ENCODE measurements around the gene C1orf105. TPM values are rescaled to one million over a fixed set of nuclear protein-coding genes. Genes with fewer than 3 reads are reported as not detected.

Gene C1orf105
- total and polyA plus RNA-seq, 2 of the 13 experiments (the other 11 are each of a cell fraction or from before 2014, with no cell fraction given) = 0.15 to 0.45 TPM

DNA sequence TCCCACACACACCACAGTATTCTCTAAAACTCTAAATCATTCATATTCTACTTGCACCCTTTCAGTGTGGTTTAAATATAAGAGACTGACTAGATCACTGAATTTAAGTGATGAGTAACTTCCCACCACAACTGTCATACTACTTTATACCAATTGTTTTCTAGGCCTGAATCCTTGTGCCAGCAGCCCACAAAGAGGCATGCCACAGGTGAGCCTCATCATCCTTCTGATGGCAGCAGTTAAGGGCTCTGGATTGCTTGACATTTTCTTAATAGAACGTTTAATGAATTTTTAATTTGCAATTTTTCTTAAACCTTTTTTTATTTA, 9.6 kb downstream of the C1orf105 start:
- POLR2A ChIA-PET = no interaction called here
- no peak for TF ChIP-seq POLR2A (IDR thresholded peaks at IDR 0.05; ENCODE audit: insufficient read depth in 1 of 2, low read depth in 2 of 2, low read length in 2 of 2)
- TF ChIP-seq FOXO1 (CRISPR knock-in tag; IDR thresholded peaks at IDR 0.05) = no peak
- no peak for TF ChIP-seq POGZ (CRISPR knock-in tag; IDR thresholded peaks at IDR 0.05)
- TF ChIP-seq, protein P1, sequence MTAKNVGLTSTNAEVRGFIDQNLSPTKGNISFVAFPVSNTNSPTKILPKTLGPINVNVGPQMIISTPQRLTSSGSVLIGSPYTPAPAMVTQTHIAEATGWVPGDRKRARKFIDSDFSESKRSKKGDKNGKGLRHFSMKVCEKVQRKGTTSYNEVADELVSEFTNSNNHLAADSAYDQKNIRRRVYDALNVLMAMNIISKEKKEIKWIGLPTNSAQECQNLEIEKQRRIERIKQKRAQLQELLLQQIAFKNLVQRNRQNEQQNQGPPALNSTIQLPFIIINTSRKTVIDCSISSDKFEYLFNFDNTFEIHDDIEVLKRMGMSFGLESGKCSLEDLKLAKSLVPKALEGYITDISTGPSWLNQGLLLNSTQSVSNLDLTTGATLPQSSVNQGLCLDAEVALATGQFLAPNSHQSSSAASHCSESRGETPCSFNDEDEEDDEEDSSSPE (CRISPR knock-in tag; IDR thresholded peaks at IDR 0.05) = no peak
- TF ChIP-seq MAFK (conservative IDR thresholded peaks at IDR 0.05 in 1 of 2, IDR thresholded peaks at IDR 0.05 in 1 of 2; ENCODE audit: low read length in 2 of 2) = no peak
- TF ChIP-seq ZNF569 (CRISPR knock-in tag; IDR thresholded peaks at IDR 0.05; ENCODE audit: borderline replicate concordance) = no peak
- TF ChIP-seq, protein P2, sequence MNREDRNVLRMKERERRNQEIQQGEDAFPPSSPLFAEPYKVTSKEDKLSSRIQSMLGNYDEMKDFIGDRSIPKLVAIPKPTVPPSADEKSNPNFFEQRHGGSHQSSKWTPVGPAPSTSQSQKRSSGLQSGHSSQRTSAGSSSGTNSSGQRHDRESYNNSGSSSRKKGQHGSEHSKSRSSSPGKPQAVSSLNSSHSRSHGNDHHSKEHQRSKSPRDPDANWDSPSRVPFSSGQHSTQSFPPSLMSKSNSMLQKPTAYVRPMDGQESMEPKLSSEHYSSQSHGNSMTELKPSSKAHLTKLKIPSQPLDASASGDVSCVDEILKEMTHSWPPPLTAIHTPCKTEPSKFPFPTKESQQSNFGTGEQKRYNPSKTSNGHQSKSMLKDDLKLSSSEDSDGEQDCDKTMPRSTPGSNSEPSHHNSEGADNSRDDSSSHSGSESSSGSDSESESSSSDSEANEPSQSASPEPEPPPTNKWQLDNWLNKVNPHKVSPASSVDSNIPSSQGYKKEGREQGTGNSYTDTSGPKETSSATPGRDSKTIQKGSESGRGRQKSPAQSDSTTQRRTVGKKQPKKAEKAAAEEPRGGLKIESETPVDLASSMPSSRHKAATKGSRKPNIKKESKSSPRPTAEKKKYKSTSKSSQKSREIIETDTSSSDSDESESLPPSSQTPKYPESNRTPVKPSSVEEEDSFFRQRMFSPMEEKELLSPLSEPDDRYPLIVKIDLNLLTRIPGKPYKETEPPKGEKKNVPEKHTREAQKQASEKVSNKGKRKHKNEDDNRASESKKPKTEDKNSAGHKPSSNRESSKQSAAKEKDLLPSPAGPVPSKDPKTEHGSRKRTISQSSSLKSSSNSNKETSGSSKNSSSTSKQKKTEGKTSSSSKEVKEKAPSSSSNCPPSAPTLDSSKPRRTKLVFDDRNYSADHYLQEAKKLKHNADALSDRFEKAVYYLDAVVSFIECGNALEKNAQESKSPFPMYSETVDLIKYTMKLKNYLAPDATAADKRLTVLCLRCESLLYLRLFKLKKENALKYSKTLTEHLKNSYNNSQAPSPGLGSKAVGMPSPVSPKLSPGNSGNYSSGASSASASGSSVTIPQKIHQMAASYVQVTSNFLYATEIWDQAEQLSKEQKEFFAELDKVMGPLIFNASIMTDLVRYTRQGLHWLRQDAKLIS (CRISPR knock-in tag; IDR thresholded peaks at IDR 0.05) = no peak
- no peak for TF ChIP-seq ZSCAN12 (CRISPR knock-in tag; IDR thresholded peaks at IDR 0.05)
- TF ChIP-seq, protein P3, sequence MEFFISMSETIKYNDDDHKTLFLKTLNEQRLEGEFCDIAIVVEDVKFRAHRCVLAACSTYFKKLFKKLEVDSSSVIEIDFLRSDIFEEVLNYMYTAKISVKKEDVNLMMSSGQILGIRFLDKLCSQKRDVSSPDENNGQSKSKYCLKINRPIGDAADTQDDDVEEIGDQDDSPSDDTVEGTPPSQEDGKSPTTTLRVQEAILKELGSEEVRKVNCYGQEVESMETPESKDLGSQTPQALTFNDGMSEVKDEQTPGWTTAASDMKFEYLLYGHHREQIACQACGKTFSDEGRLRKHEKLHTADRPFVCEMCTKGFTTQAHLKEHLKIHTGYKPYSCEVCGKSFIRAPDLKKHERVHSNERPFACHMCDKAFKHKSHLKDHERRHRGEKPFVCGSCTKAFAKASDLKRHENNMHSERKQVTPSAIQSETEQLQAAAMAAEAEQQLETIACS (CRISPR knock-in tag; IDR thresholded peaks at IDR 0.05) = no peak
- TF ChIP-seq, protein P4, sequence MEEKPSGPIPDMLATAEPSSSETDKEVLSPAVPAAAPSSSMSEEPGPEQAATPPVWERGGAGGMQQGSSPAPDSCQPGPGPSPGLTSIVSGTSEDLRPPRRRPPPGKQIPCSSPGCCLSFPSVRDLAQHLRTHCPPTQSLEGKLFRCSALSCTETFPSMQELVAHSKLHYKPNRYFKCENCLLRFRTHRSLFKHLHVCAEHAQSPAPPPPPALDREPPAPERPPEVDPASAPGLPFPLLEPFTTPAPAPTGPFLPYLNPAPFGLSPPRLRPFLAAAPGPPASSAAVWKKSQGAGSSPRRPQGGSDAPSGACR (CRISPR knock-in tag; IDR thresholded peaks at IDR 0.05) = no peak
- BruUV-seq (replicated peaks) = no TSS peak
- no peak overlapping the region for H3K4me2 ChIP-seq (ENCODE audit: low read depth, low read length)
- no peaks in the 10 kb centered on the region for H3K36me3 ChIP-seq (replicated peaks in 1 of 2; ENCODE audit: control insufficient read depth in 1 of 2, insufficient read depth in 2 of 2, low read length in 2 of 2)
- in situ Hi-C loops (cut with HindIII; ENCODE audit: extremely low pct_ligation_motif_present, low pct_unique_long_range_greater_than_20kb) (no loop called here), intact Hi-C loops (cut with micrococcal nuclease; ENCODE audit: unreplicated experiment) (no loop called here)
- CTCF ChIA-PET (ENCODE audit: low intra/inter-chr PET ratio, low total read pairs) = interaction anchor here (1.5 to 2.2 kb wide), 4 partner anchors 14 to 427 kb away, joined by 6 to 19 read pairs (median 15); partner anchors contain the start of gene PIGC
- FAIRE-seq (no peak), DNase-seq (ENCODE audit: low spot score) (no peak), ATAC-seq (no peak)
- H3K27me3 ChIP-seq (ENCODE audit: control insufficient read depth in 1 of 2, insufficient read depth in 2 of 2, low read length in 2 of 2) = no peaks in the 10 kb centered on the region
- no peaks in the 10 kb centered on the region for H3K9me3 ChIP-seq (ENCODE audit: low read length)
- H4K20me1 ChIP-seq (ENCODE audit: insufficient read depth, low read length) = no peaks in the 10 kb centered on the region
- H3K9ac ChIP-seq (ENCODE audit: insufficient read depth, low read depth, low read length) = no peak overlapping the region
- H3K79me2 ChIP-seq (ENCODE audit: insufficient read depth, low read length) = no peaks in the 10 kb centered on the region
- WGBS (ENCODE audit: low lambda C conversion rate) = 43% methylated on average over 1 of the region's 1 CpG
- H3K4me3 ChIP-seq (replicated peaks in 1 of 3; ENCODE audit: insufficient read depth in 1 of 3, low read depth in 2 of 3, low read length in 3 of 3) = no peak overlapping the region
- peaks cover 20% of the 10 kb centered on the region for H3K4me1 ChIP-seq (ENCODE audit: insufficient read depth, low read length)
- H3K27ac ChIP-seq (ENCODE audit: extremely low read length, insufficient read depth, low read length) = no peak overlapping the region
- no peak overlapping the region for H2AFZ ChIP-seq (ENCODE audit: low read length)

All from HepG2 (cell line).